ENCODE data around the gene SLC11A2. TPM values are rescaled to one million over a fixed set of nuclear protein-coding genes. Genes with fewer than 3 reads are reported as not detected.

Gene SLC11A2
- polyA plus RNA-seq (ENCODE audit: insufficient read length) = 22.4 TPM

DNA sequence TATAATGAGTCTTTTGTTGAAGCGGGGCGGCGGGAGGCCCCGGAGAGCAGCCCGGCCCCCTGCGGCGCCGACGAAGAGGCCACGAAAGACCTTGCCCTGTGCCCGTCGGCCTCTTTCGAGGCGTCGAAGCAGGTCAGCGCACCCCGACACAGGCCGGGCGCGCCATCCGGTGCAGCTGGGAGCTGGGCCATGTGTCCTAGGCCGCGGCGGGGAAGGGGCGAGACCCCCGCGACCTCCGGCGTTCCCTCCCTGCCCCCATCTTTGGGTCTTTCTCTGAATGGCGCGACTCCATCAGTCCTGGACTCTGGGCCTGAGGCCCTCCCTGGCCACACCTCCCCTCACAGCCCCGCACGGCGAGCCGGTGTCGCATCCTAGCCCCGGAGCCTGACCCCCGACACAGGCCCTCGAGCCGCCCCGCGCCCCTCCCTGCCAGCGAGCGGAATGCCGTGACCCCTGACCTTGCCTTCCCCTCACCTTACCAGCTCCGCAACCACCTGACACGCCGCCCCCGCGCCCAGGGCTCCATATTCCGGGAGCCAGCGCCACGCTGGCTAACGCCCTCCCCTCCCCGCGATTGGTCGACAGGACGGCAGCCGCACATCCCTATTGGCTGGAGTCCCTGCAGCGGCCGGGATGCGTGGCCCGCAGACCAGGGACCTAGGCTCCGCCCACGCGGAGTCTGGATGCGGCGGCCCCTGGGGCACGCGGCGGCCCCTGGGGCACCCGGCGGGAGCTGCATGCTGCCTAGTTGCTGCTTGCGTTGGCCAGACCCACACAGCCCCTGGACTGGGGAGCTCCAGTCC lies at the start of gene SLC11A2:
Gene SLC11A2, minus strand, starts transcription at position 549 of the 803 bp plus-strand sequence. CDS start 15,656 bp downstream, outside the sequence.
- peak; percentile 94 for DNase-seq

DNA sequence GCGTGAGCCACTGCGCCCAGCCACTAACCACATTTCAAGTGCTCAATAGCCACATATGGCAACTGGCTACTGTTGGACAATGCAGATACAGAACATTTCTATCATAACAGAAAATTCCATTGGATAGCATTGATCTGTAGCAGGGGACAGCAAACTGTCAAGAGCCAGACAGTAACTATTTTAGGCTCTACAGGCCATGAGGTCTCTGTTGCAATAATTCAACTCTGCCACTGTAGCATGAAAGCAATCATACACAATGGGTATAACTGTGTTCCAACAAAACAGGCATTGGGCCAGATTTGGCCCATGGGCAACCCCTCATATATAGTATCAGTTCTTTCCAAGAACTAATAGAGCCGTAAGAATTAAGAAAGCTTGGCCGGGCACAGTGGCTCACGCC lies 49.2 kb upstream of the SLC11A2 start:
- no peak for DNase-seq

DNA sequence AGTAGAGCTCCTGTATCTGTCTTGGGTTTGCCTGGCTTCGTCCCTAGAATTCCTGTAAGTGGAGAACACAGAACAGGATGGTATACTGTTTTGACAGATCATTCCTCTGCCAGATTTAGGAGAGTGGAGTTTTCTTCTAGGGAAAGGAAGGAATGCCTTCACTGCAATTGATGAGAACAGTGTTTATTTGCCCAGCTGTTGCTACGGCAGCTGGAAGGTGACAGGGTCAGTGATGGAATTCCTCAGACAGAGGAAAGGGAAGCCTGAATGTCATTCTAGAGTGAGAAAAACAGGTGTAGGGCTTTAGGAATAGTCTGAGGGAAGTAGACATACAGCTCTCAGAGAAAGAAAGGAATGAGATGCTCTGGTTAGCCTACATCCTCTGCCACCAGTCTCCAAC lies 45.5 kb upstream of the SLC11A2 start:
- no peak for DNase-seq

DNA sequence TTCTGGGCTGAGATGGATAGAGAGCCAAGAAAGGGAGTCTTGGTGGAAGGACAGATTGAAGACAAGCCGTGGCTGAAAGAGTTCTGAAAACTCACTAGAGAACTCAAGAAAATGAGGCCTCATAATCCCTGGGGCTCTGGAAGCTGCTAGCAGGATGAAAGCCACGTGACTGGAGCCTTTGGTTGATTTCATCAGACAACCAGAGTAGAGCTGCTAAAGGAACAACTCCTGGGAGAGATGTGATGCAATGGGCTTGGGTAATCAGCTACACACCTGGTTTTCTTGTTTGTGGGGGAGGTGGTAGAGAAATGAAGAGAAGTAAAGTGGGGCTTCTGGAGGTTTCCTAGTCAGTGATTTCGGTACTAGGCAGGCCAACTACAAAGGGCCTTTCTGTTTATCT lies 43.8 kb upstream of the SLC11A2 start:
- DNase-seq = no peak

DNA sequence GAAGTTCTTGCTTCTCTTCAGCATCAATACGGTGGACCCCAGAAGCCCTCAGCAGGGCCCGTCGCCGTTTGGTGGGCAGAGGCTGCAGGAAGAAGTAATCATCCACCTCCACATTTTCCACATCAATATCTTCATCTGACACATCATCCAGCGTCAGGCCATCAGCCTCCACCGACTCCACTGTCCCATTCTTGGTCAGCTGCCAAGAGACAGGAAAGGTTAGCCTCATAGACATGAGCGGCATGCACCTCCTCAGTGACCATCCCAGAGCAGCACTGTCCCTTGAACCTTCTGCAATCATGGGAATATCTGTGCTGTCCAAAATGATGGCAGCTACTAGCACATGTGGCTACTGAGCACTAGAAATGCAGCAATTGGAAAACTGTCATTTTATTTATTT lies 41.6 kb upstream of the SLC11A2 start:
- DNase-seq = no peak

DNA sequence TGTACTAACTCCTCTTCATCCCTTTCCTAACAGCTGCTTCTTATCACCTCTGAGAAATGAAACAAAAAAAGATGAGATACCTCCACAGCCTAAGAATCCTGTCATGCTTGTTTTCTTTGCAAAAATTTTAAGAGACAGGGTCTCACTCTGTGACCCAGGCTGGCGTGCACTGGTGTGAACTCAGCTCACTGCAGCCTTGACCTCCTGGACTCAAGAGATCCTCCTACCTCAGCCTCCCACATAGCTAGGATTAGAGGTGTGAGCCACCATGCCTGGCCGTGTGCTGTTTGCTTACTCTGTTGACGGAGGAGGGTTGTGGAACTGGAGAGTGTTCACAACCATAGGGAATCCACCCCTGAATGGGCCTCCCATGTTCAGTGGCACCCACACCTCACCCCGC lies 41.0 kb upstream of the SLC11A2 start:
- no peak for DNase-seq

DNA sequence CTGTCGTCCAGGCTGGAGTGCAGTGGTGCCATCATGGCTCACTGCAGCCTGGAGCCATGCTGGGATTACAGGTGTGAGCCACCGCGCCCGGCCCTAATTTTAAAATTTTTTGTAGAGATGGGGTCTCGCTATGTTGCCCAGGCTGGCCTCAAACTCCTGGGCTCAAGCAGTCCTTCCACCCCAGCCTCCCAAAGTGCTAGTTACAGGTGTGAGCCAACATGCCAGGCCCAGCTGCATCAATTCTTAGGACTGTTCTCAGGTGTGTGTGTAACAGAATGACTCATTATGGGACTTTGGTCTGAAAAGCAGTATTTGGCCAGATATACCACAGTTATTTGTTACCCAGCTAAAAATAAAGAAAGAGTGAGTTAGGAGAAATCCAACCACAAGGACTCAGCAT lies 39.3 kb upstream of the SLC11A2 start:
- no peak for DNase-seq

DNA sequence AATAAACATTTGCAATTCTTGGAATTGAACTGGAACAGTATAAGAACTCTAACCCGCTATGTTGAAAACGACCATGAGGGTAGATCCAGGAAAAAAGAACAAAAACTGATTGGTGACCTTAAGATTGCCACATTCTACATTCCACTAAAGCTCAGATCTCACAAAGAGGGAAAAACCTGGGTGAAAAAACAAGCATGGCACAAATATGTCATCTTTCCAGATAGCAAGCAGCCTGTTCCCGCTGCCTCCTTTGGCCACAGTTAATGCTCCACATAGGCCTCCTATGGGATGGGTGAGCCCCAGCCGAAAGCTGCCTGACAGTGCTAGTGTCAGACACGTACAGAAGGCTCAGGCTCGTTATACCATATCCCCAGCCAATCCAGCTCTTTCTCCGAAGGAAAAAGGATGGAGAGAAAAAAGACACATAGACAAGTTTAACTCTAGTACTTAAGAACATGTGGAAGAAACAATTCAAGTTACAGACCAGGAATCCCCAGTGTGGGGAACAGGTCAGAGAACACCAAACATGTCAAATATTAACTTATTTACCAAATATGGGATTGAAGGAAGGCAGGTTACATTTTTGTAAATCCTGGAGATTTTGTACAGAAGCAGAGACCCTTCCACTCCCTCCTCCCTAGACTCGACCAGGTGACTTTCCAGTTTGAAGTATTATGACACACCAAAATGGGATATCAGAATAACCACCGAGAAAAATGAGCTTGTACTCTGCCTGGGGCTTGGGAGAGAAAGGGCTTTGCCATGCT lies 36.6 kb upstream of the SLC11A2 start:
- no peak for DNase-seq

DNA sequence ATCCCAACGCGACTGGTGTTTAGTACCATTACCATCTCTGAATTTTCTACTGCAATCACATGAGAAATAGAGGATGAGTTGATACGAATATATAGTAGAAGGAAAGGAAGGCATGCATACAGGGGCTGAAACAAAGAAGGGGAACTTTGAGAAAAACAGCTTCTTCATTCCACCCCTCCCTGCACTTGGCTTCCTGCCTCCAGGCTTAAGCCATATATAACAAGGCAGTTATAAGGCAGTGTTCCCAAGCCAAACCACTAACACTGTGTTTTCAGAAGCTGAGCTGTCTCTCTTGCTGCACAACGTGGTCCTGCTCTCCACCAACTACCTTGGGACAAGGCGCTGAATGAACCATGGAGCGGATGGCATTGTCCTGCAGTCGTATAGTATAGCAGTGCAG lies 32.9 kb upstream of the SLC11A2 start:
- DNase-seq = no peak

DNA sequence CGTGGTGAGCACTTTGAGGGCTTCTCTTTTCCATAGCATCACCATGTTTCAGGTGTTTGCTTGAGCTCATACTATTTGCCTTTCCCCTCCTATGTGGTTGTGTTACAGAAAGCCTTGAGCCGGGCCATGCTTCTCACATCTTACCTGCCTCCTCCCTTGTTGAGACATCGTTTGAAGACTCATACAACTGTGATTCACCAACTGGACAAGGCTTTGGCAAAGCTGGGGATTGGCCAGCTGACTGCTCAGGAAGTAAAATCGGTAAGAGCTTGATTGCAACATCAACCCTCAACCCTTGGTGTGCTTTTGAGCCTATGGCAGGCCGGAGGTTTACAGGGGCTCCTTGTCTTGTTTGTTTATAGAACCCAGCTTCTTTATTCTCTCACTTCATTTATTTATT lies 30.1 kb upstream of the SLC11A2 start:
- DNase-seq = no peak

DNA sequence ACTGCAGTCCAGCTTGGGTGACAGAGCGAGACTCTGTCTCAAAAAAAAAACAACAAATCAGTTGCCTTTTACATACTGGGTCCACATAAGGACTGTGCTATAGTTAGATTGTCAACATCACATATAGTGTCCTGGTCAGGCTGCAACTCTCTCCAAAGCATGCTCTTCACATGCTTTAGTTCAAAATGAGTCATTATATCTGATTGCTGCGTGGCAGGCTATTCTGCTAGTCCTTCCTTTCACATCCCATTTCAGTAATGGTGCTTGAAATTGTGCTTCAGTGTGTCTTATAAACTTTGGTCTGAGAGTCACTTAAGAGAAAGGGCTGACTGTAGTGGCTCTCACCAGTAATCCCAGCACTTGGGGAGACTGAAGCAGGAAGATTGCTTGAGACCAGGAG lies 28.9 kb upstream of the SLC11A2 start:
- DNase-seq = no peak

DNA sequence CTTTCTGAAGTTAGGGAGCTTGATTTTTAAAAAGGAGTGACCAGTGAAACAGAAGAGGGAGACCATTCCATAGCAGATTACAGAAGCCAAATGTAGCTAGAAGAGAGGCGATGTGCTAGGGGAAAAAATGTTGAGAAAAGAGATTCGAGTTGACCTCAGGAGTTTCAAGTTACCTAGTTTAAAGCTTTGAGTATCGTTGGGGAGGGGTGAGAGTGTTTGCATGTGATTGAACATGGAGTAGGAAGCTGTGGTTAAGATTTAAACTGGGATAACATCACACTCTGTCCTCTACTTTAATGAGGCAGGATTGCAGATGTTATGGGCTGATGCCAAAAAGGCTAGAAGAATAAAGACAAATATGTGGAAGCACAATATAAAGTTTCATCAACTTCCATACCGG lies 25.6 kb upstream of the SLC11A2 start:
- no peak for DNase-seq

DNA sequence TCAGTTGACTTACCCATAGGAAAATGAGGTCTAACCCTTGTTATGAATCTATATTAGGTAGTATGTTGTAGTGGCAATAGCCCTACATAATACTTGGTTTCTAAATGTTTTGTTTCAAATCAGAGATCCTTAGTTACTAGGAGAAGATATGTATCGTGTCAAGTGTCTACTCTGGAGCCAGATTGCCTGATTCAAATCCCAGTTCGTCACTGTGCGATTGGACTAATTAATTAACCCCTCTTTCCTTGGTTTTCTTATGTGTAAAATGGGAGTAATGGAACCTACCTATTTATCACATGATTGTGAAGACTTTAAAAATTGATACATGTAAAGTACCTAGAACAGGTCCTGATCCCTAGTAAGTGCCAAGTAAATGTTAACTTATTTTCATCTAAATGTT lies 23.3 kb upstream of the SLC11A2 start:
- DNase-seq = no peak

DNA sequence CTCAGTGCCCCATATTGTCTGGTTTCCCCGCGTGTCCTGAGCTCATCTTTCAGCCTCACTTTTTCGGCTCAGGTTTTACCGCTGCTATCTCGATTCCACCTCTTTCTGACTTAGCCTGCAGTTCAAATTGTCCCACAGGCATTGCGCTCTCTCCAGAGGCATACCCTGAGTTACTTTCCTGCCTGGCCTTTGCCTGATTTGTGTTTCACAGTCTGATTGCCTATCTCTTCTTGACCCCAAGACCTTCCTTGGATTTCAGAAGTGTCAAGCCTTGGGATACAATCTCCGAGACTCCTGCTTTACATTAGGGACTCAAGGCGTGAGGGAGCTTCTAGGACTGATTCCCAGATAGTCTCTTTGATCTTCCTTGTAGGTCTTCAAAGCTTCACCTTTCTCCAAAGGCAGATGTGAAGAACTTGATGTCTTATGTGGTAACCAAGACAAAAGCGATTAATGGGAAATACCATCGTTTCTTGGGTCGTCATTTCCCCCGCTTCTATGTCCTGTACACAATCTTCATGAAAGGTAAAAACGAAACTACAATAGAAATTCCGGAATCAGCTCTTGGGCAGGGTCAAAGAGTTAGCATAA lies 22.6 kb upstream of the SLC11A2 start:
- DNase-seq = no peak

DNA sequence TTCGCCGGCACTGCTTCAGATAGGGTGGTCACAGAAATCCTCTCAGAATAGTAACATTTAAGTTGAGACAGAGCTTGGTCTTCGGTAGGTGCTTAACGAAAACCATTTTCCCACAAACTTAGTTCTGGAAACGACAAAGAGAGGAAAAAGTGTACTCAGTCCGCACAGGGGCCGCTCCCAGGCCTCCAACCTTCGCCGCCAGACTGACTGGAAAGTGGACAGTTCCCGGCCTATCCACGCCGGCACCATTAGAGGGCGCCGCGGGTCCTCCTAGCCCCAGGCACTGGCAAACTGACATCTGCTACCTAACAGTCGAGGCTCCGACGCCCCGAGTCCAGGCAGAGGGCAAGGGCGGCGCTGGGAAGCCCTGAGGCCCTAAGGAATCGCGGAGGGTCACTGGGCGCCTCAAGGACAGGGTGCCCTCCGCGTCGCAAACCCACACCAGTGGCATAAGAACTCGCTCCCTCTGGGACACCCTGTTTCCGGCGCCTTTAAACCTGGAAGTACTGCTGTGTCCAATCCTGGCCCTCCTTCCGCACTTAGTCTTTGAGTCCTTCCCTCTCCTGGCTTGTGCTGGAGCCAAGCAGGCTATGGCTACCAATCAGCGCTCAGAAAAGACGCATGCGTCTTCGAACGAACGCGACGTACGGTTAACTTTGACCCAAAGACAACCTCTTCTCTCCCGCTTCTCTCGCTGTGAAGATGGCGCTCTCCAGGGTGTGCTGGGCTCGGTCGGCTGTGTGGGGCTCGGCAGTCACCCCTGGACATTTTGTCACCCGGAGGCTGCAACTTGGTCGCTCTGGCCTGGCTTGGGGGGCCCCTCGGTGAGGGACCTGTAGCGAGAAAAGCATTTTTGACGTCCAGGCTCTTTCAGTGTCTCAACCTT lies 21.7 kb upstream of the SLC11A2 start, which contains the start of gene LETMD1:
Gene LETMD1, plus strand, starts transcription at position 673 of the 886 bp plus-strand sequence. Its CDS starts 30 bp downstream, at position 703.
- DNase-seq = peak; percentile 97

DNA sequence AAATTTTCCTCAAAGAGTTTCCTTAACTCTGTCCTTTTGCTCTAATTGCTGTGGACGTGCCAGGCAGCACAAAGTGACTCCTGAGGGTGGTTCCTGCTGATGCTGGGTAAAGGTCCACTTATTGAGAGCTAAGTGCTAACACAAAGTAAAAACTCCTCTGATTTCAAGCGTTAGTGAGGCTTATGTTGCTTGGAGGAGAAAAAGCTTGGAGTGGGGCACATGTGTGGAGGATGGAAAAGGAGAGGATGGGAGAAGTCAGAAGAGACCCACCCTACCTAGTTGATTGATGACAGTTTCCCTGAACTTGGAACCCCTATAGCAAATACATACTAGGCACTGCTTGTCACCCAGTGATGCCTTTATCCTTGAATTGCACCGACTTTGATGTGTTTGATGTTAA lies 10.1 kb upstream of the SLC11A2 start:
- no peak for DNase-seq

DNA sequence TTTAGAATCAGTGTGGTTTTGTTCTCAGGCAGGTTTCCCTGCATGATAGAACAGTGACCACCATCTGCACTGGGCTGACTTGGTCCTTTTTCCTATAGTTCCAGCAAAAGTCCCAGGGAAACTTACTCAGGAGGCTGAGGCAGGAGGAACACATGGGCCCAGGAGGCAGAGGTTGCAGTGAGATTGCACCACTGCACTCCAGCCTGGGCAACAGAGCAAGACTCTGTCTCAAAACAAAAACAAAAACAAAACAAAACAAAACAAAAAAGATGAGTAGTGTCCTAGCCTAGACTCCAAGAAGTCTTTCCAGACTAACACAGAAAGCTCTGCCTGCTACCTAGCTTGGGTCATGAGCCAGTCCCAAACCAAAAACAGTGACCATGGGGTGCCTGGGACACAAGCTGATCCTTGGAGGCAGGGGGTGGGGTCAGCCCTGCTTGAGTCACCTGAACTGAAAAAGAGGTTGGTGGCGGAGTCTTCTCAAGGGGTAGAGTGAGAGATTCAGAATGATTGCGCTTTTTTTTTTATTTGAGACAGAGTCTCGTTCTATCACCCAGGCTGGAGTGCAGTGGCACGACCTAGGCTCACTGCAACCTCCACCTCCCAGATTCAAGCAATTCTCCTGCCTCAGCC lies 7.4 kb upstream of the SLC11A2 start:
- DNase-seq = no peak

DNA sequence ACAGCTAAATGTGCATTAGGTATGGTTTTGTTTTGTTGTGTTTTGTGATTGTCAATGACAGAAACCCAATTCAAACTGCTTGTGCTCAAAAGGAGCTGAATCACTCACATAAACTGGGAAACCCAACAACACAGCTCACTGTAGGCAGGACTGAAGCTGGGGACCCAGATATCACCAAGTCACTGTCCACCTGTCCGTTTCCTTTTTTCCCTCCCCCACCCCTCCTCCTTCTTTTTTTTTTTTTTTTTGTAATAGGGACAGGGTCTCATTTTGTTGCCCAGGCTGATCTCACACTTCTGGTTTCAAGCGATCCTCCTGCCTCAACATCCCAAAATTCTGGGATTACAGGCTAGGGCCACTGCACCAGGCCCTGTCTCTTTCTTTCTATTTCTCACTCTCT lies 6.9 kb upstream of the SLC11A2 start:
- DNase-seq = no peak

DNA sequence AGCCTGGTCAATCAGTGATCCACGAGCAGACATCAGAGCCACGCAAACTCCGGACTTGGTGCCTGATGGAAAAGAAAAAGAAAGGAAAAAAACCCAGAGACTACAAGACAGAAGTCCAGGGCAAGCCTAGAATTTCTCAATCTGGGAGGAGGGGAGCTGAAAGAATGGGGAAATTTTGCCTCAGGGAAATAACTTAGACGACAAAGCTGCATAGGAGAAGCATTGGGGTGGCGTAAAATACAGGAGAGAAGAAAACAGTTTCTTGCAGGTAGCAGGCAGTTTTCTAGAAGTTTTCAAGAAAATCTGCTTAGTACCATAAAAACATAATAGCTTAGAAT lies 2.6 kb upstream of the SLC11A2 start:
- DNase-seq = no peak

DNA sequence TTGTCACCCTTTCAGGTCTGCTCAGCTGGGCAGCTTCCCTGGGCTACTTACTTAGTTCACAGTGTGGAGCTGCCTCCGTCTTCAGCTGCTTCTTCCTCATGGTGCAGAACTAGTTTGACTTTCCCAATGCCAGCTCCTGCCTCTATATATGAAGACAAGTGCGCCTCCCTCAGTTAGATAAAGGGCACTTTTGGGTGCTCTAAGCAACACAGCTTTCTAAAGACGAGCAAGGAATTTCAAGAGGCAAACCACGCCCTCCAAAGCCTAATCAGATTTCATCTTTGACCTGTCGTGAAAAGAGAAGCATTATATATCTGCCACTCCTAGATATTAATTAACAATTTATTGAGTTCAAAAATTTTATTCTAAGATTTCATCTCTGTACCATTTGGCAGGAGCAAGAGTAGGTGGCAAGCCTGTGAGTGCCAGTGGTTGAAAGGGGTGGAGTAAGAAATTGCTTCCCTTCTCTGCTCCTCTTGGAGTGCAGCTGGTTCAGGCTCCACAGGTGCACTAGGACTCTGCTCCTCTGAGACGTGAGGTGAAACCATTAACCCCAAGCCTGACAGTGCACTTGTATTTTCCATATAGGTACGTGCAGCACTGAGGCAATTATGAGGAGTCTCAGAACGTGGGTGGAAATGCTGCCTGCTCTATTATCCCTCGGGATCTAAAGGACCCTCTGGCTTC lies 2.1 kb upstream of the SLC11A2 start:
- no peak for DNase-seq

DNA sequence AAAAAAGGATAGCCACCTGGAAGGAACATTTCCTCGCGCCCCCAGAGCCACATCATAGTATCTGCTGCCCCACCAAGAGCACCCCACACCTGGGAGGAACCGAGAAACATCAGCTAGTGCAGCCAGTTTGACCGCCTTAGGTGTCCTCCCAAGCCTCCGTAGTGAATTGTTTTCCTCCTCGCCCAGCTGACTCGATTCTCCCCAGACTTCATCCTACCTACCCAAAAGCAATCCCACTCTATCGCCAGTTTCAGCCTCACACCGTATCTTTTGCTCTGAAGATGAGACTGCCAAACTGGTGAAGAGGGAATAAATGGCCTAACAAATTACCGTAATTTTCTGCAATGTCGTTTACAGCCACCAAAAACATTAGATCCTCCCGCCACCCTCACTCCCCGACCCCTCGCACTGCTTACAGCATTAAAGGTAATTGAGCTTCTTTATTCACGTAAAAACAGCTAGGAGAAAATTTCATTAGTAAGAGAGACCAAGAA lies 1.2 kb upstream of the SLC11A2 start:
- DNase-seq = no peak

Data from hindlimb muscle (tissue), 1 donor.